HG02642 (cell line): ENCODE results near the gene FAM240A.

Experiments used
- ATAC-seq: cut with Tn5 transposase; IDR thresholded peaks from one replicate; pipeline ENCODE4 v1.9.1; 2021; ENCODE audit warnings: mild to moderate bottlenecking; ENCODE audit not compliant: unreplicated experiment, poor library complexity

Gene FAM240A

GRCh38 chr3:46670891-46671427, 58.6 kb downstream of the FAM240A start:
- no peak for ATAC-seq

GRCh38 chr3:46671541-46672348, 59.4 kb downstream of the FAM240A start:
- no peak for ATAC-seq

- no peak for ATAC-seq
These were observed 60.0 kb downstream of the FAM240A start for GRCh38 chr3:46672349-46672695.

- no peak for ATAC-seq
These were observed 61.1 kb downstream of the FAM240A start for GRCh38 chr3:46673151-46674030.

- ATAC-seq: no peak
These were observed 61.9 kb downstream of the FAM240A start for GRCh38 chr3:46674031-46674845.

- ATAC-seq: no peak
These were observed 63.1 kb downstream of the FAM240A start for GRCh38 chr3:46675426-46675825.
